Spleen (tissue), 11 donors: ENCODE data around the gene CDC42BPB. TPM values are rescaled to one million over a fixed set of nuclear protein-coding genes. Genes with fewer than 3 reads are reported as not detected.
A peak's percentile ranks its signal among the peaks of the same experiment; 100 is the strongest.

Experiments used
- DNase-seq: peaks from one replicate; pipeline ENCODE4 v3.0.0-alpha.2; 2020
- H3K27ac ChIP-seq, 8 donors: fragments of 200-600 bp; sonication (generic) in 7 of 8; 1 replicate in 4 of 8; 2 replicates in 4 of 8; pipeline versions ENCODE4 v1.5.0 to v1.8.0; 2016 to 2021; ENCODE audit warnings: inconsistent platforms in 4 of 8, mild to moderate bottlenecking in 4 of 8, moderate library complexity in 1 of 8
- H3K27me3 ChIP-seq, 7 donors: fragments of 200-600 bp; sonication (generic) in 6 of 7; replicated peaks in 1 of 7; 1 replicate in 4 of 7; 2 replicates in 3 of 7; pipeline versions ENCODE4 v1.5.0 to v1.8.0; 2016 to 2021; ENCODE audit warnings: inconsistent platforms in 3 of 7, mild to moderate bottlenecking in 1 of 7
- H3K36me3 ChIP-seq, 6 donors: fragments of 200-600 bp; sonication (generic) in 5 of 6; 1 replicate in 4 of 6; 2 replicates in 2 of 6; pipeline versions ENCODE4 v1.5.0 to v1.8.0; 2016 to 2021; ENCODE audit warnings: inconsistent platforms in 2 of 6
- H3K4me1 ChIP-seq, 6 donors: fragments of 200-600 bp; sonication (generic) in 5 of 6; 1 replicate in 3 of 6; 2 replicates in 3 of 6; pipeline versions ENCODE4 v1.5.0 to v1.8.0; 2016 to 2021; ENCODE audit warnings: inconsistent platforms in 3 of 6
- H3K4me3 ChIP-seq, 8 donors: fragments of 200-600 bp; sonication (generic) in 7 of 8; 1 replicate in 4 of 8; 2 replicates in 4 of 8; pipeline versions ENCODE4 v1.5.0 to v1.8.0; 2016 to 2021; ENCODE audit warnings: inconsistent platforms in 4 of 8, mild to moderate bottlenecking in 4 of 8, moderate library complexity in 2 of 8
- H3K9me3 ChIP-seq, 8 donors: fragments of 200-600 bp; sonication (generic) in 7 of 8; 1 replicate in 4 of 8; 2 replicates in 4 of 8; pipeline versions ENCODE4 v1.5.0 to v1.8.0; 2016 to 2021; ENCODE audit warnings: inconsistent platforms in 4 of 8
- POLR2A ChIP-seq, 3 donors: fragments of 450-650 bp; IDR thresholded peaks; one replicate each; pipeline ENCODE4 v1.5.1; 2017; ENCODE audit warnings: antibody characterized with exemption in 3 of 3, mild to moderate bottlenecking in 1 of 3
- POLR2AphosphoS5 ChIP-seq, 3 donors: sonication (generic); formaldehyde crosslinking; IDR thresholded peaks; one replicate each; pipeline ENCODE4 v1.5.1; 2017; ENCODE audit warnings: antibody characterized with exemption in 3 of 3
- WGBS, 5 donors: extraction: QIAGEN DNeasy Blood & Tissue Kit in 3 of 5; methylation state at CpG; one replicate each; pipeline versions ENCODE4 v1.1.5 to v1.1.7; 2013 to 2018; 5-methylcytosine and 5-hydroxymethylcytosine counted together
- intact Hi-C: fragments of 100-400 bp; cut with DNase I; formaldehyde crosslinking; loops from one replicate; pipeline ENCODE4 v1.15.0; 2023; ENCODE audit warnings: low total_unique reads
- polyA plus RNA-seq, 3 donors: library from polyadenylated mRNA; stranded (reverse); fragments of 200-250 nt; gene quantifications; one replicate each; pipeline ENCODE4 v1.2.1, GENCODE V29; 2013
- total RNA-seq, 7 donors: library from RNA; depleted of rRNA in 3 of 7; stranded (reverse); fragments of >200 nt in 3 of 7; fragmentation: NEBNext Ultra II Directional in 4 of 7; extraction: Animal tissue kit (Norgen Biotek cat#: 25700) in 4 of 7; gene quantifications; one replicate each; pipeline versions ENCODE4 v1.1.0 to v1.2.1, GENCODE V29; 2016 to 2021
- TF ChIP-seq, protein P1 (sequence below), 11 experiments: fragments of 200-600 bp in 7 of 11; fragments of 450-650 bp in 4 of 11; sonication (generic) in 4 of 11; IDR thresholded peaks in 8 of 11; conservative IDR thresholded peaks in 3 of 11; 1 replicate in 7 of 11; 2 replicates in 4 of 11; pipeline versions ENCODE4 v1.4.0 to v1.8.0; 2016 to 2021; ENCODE audit warnings: antibody characterized with exemption in 11 of 11, inconsistent platforms in 4 of 11, mild to moderate bottlenecking in 1 of 11
- donor health status: healthy with polysubstance abuse.
- donor health status: DM: no; HTN: no; CAD: no; lungs with moderate emphysema.
- donor health status: DM: no; HTN: no; CAD: no.
- donor health status: Bipolar disorder and iron deficiency.
- donor health status: healthy.
- donor health status: DM: no; HTN: no; CAD: no.
- donor health status: DM: yes; HTN: yes; CAD: no.

CDC42BPB gene
- total and polyA plus RNA-seq, 10 donors, result 6.4 to 94.5 (median 77.8) TPM

DNA sequence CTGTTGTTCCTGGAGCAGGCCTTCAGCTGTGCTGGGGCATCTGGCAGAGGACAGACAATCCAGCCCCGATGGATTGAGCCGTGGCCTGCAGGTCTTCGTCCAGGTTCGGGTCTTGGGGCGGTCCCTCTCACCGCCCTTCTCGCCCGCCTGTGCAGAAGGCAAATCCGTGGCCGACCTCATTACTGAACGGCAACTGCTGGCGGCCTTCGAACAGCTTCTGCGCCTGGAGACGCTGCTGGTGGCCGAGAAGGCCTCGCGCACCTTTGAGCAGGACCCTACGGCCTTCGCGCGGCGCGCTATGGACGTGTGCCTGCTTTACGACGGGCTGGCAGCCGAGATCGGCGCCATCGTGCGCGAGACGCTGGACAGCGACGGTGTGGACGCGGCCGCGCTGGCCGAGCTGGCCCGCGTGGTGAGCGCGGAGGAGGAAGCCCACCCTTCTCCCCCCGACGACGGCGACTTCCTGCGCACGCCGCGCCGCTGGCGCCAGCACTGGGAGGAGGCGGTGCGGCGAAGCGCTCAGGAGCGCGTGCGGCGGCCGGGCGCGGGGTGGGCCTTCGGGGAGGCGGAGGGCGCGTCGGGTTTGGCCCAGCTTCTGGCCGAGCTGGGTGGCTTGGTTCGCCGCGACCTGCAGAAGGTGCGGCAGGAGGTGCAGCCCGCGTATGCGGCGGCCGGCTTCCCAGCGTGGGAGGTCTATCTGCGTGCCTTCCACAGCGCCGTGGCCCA lies 44.8 kb upstream of the CDC42BPB start:
- peaks cover 12 to 89% (median 75%) of the 10 kb centered on the region in 6 donors for H3K4me1 ChIP-seq
- peak overlapping the region in 2 of 8 donors; percentile 1 to 17 for H3K4me3 ChIP-seq
- intact Hi-C loops, result loop anchor here (10.0 kb wide), 2 partner anchors 83 to 193 kb away; no protein-coding TSS in a partner anchor
- DNase-seq, result no peak
- H3K27ac ChIP-seq, result no peak overlapping the region
- H3K36me3 ChIP-seq, result no peaks in the 10 kb centered on the region
- peaks cover 6 to 59% (median 33%) of the 10 kb centered on the region in 7 donors for H3K27me3 ChIP-seq
- TF ChIP-seq, protein P1, sequence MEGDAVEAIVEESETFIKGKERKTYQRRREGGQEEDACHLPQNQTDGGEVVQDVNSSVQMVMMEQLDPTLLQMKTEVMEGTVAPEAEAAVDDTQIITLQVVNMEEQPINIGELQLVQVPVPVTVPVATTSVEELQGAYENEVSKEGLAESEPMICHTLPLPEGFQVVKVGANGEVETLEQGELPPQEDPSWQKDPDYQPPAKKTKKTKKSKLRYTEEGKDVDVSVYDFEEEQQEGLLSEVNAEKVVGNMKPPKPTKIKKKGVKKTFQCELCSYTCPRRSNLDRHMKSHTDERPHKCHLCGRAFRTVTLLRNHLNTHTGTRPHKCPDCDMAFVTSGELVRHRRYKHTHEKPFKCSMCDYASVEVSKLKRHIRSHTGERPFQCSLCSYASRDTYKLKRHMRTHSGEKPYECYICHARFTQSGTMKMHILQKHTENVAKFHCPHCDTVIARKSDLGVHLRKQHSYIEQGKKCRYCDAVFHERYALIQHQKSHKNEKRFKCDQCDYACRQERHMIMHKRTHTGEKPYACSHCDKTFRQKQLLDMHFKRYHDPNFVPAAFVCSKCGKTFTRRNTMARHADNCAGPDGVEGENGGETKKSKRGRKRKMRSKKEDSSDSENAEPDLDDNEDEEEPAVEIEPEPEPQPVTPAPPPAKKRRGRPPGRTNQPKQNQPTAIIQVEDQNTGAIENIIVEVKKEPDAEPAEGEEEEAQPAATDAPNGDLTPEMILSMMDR (IDR thresholded peaks at IDR 0.05 in 8 of 11, conservative IDR thresholded peaks at IDR 0.05 in 3 of 11), result no peak
- TF ChIP-seq POLR2A (IDR thresholded peaks at IDR 0.05) (no peak), POLR2AphosphoS5 (IDR thresholded peaks at IDR 0.05) (no peak)
- no peaks in the 10 kb centered on the region for H3K9me3 ChIP-seq
- 34 to 54% (median 43%) methylated on average over 40 to 85 of the region's 85 CpGs for WGBS, 5 donors

DNA sequence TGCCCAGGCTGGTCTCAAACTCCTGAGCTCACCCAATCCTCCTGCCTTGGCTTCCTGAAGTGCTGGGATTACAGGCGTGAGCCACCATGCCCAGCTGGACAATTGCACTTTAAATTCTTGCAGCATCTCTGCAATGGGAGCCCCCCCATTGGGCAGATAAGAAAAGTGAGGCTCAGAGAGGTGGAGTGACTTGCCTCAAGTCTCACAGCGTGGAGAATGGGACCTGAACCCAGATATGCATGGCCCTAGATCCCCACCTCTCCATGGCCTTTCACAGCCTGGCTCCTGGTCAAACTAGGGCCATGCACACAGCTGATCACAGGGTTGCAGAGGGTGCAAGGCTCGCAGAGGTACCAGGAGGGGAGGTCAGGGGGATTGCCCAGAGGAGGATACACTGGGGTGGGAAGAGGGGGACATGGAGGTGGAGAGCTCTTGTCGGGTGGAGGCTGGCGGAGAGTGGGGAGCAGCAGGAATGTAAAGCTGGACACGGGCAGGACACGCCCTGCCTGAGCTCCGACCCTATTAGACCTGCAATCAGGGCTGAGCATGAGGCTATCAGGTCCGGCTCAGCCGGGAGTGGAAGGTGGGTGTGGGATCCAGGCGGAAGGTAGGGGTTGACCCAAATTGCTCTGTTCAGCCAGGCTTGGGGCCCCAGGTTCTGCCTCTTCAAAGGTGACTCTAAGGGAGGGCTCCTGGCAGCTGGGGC lies 44.1 kb upstream of the CDC42BPB start:
- intact Hi-C loops, result loop anchor here (10.0 kb wide), 2 partner anchors 83 to 193 kb away; no protein-coding TSS in a partner anchor
- Histone ChIP-seq H3K9me3 (no peaks in the 10 kb centered on the region), H3K27ac (peak overlapping the region in 2 of 8 donors; percentile 14 to 52), H3K4me1 (peaks cover 12 to 91% (median 75%) of the 10 kb centered on the region in 6 donors), H3K4me3 (no peak overlapping the region), H3K27me3 (peaks cover 6 to 52% (median 33%) of the 10 kb centered on the region in 7 donors), H3K36me3 (no peaks in the 10 kb centered on the region)
- WGBS, 5 donors, result 93 to 97% (median 94%) methylated on average over 11 of the region's 11 CpGs
- no peak for DNase-seq
- TF ChIP-seq, protein P1 (IDR thresholded peaks at IDR 0.05 in 8 of 11, conservative IDR thresholded peaks at IDR 0.05 in 3 of 11), result no peak
- TF ChIP-seq POLR2AphosphoS5 (IDR thresholded peaks at IDR 0.05) (no peak), POLR2A (IDR thresholded peaks at IDR 0.05) (no peak)

- DNase-seq, result no peak
- H3K9me3 ChIP-seq, result no peaks in the 10 kb centered on the region
- no peaks in the 10 kb centered on the region for H3K36me3 ChIP-seq
- peak overlapping the region in 4 of 8 donors; percentile 7 to 59 (median 46) for H3K27ac ChIP-seq
- H3K27me3 ChIP-seq, result peaks cover 6 to 43% (median 33%) of the 10 kb centered on the region in 7 donors
- intact Hi-C loops, result loop anchor here (10.0 kb wide), 2 partner anchors 84 to 194 kb away; no protein-coding TSS in a partner anchor
- no peak for TF ChIP-seq POLR2A (IDR thresholded peaks at IDR 0.05)
- TF ChIP-seq POLR2AphosphoS5 (IDR thresholded peaks at IDR 0.05), result peak in 1 of 3 donors; percentile 17
- 65 to 82% (median 74%) methylated on average over 23 to 25 of the region's 25 CpGs for WGBS, 5 donors
- no peak overlapping the region for H3K4me3 ChIP-seq
- peaks cover 12 to 88% (median 72%) of the 10 kb centered on the region in 6 donors for H3K4me1 ChIP-seq
Observed at GRCh38 chr14:103100281-103101121, 43.2 kb upstream of the CDC42BPB start.

GRCh38 chr14:103099733-103100280 lies 42.5 kb upstream of the CDC42BPB start:
- no peaks in the 10 kb centered on the region for H3K9me3 ChIP-seq
- peak overlapping the region in 4 of 8 donors; percentile 7 to 59 (median 50) for H3K27ac ChIP-seq
- intact Hi-C loops, result loop anchor here (10.0 kb wide), 3 partner anchors 85 to 405 kb away; no protein-coding TSS in a partner anchor
- DNase-seq, result no peak
- no peaks in the 10 kb centered on the region for H3K36me3 ChIP-seq
- 64 to 100% (median 84%) methylated on average over 1 to 8 of the region's 8 CpGs for WGBS, 5 donors
- peaks cover 6 to 37% (median 32%) of the 10 kb centered on the region in 7 donors for H3K27me3 ChIP-seq
- TF ChIP-seq, protein P1 (IDR thresholded peaks at IDR 0.05 in 8 of 11, conservative IDR thresholded peaks at IDR 0.05 in 3 of 11), result no peak
- TF ChIP-seq POLR2A (IDR thresholded peaks at IDR 0.05), result no peak
- H3K4me3 ChIP-seq, result no peak overlapping the region
- H3K4me1 ChIP-seq, result peaks cover 11 to 88% (median 69%) of the 10 kb centered on the region in 6 donors
